ENCODE measurements around the gene NTRK2.

- TF ChIP-seq EZH2 (IDR thresholded peaks at IDR 0.05): no peak
- no peak for TF ChIP-seq YY1 (IDR thresholded peaks at IDR 0.05; ENCODE audit: extremely low read depth, insufficient replicate concordance, low read depth, low read length)
- no peak for TF ChIP-seq EZH2phosphoT487 (IDR thresholded peaks at IDR 0.05; ENCODE audit: borderline replicate concordance)
- TF ChIP-seq SP1 (IDR thresholded peaks at IDR 0.05; ENCODE audit: low read depth): no peak
- TF ChIP-seq, protein P1, sequence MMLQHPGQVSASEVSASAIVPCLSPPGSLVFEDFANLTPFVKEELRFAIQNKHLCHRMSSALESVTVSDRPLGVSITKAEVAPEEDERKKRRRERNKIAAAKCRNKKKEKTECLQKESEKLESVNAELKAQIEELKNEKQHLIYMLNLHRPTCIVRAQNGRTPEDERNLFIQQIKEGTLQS (IDR thresholded peaks at IDR 0.05): no peak
- TF ChIP-seq POLR2A (IDR thresholded peaks at IDR 0.05; ENCODE audit: borderline replicate concordance, extremely low read depth, insufficient read depth, insufficient read length): no peak
Observed at GRCh38 chr9:85038824-85039608, 369.5 kb downstream of the NTRK2 start.

Data from HCT116 (cell line).